Thyroid gland (tissue), 4 donors: ENCODE data around the gene KRTAP4-7. TPM values are rescaled to one million over a fixed set of nuclear protein-coding genes. Genes with fewer than 3 reads are reported as not detected.
"Not testable (repeated sequence)": the region's sequence is repeated elsewhere in the genome, so short reads cannot be mapped to it uniquely, and the experiment has no call there.

ENCODE experiments used
- DNase-seq, 2 donors: peaks; one replicate each; pipeline ENCODE4 v3.0.0-alpha.2; 2019
- H3K27ac ChIP-seq, 3 donors: fragments of 200-600 bp; sonication (generic); 1 replicate in 2 of 3; 2 replicates in 1 of 3; pipeline ENCODE4 v1.5.1; 2016 to 2019; ENCODE audit warnings: mild to moderate bottlenecking in 1 of 3, moderate library complexity in 1 of 3
- H3K27me3 ChIP-seq: fragments of 200-600 bp; sonication (generic); one replicate; pipeline ENCODE4 v1.5.1; 2019
- H3K36me3 ChIP-seq, 2 donors: fragments of 200-600 bp; sonication (generic); one replicate each; pipeline ENCODE4 v1.5.1; 2016 to 2019
- H3K4me1 ChIP-seq, 2 donors: fragments of 200-600 bp; sonication (generic); one replicate each; pipeline ENCODE4 v1.5.1; 2017 to 2019
- H3K4me3 ChIP-seq, 3 donors: fragments of 200-600 bp; sonication (generic); replicated peaks in 1 of 3; 1 replicate in 2 of 3; 2 replicates in 1 of 3; pipeline ENCODE4 v1.5.1; 2016; ENCODE audit warnings: mild to moderate bottlenecking in 1 of 3
- H3K9me3 ChIP-seq: fragments of 200-600 bp; sonication (generic); one replicate; pipeline ENCODE4 v1.5.1; 2017
- CTCF ChIP-seq, 6 experiments: fragments of 200-600 bp in 3 of 6; fragments of 450-650 bp in 3 of 6; sonication (generic) in 3 of 6; IDR thresholded peaks; one replicate each; pipeline ENCODE4 v1.5.1; 2016 to 2019; ENCODE audit warnings: antibody characterized with exemption in 6 of 6, mild to moderate bottlenecking in 2 of 6, inconsistent platforms in 1 of 6, moderate library complexity in 1 of 6
- POLR2A ChIP-seq, 2 donors: fragments of 450-650 bp; IDR thresholded peaks; one replicate each; pipeline ENCODE4 v1.6.1; 2017; ENCODE audit warnings: antibody characterized with exemption in 2 of 2, mild to moderate bottlenecking in 2 of 2, moderate library complexity in 1 of 2
- WGBS, 2 donors: methylation state at CpG; one replicate each; pipeline ENCODE4 v1.1.5; 2017; 5-methylcytosine and 5-hydroxymethylcytosine counted together
- intact Hi-C: fragments of 100-400 bp; cut with DNase I; formaldehyde crosslinking; loops from one replicate; pipeline ENCODE4 v1.15.1; 2023
- total RNA-seq, 4 donors: library from RNA; depleted of rRNA; stranded (reverse); fragments of >200 nt; gene quantifications; one replicate each; pipeline ENCODE4 v1.2.3, GENCODE V29; 2016

The KRTAP4-7 gene
- total RNA-seq, 4 donors from 2014 or later: not detected

GRCh38 chr17:41107941-41108450, 24.0 kb downstream of the KRTAP4-7 start:
- Histone ChIP-seq H3K27ac (no peak overlapping the region), H3K4me3 (no peak overlapping the region), H3K36me3 (no peaks in the 10 kb centered on the region), H3K27me3 (no peaks in the 10 kb centered on the region), H3K4me1 (no peaks in the 10 kb centered on the region), H3K9me3 (no peaks in the 10 kb centered on the region)
- no peak for DNase-seq
- 74 to 82% methylated on average over 1 of the region's 1 CpG for WGBS, 2 donors
- intact Hi-C loops: no loop called here
- TF ChIP-seq POLR2A (IDR thresholded peaks at IDR 0.05) (no peak), CTCF (IDR thresholded peaks at IDR 0.05) (no peak)

DNA sequence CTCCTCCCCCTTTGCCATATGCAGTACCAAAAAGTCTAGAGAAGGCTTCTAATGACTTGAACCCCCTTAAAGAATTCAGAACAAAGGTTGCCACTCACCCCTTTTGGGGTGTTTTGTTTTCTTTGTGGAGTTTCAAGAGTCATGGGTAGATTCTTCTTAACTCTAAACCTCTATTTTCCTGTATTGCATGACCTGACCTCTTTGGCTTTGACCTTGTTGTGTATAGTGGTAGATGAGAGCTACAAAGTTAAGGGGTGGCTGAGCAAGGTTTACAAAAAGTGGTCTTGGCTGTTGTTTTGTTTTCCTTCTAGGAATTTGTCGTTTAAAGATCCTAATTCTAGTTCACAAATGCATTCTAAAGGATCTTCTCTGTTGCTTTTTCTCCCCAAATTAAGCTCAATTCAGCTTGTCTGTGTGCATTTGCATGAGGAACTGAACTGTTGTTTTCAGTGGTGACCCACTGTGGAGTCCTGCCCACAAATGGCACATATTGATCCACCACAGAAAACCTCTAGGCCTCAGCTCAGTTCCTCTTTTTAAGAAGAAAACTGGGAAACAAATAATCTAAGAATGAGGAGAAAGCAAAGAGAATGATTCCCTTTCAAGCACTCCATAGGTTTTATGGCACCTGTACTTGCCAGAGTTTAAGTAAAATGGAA, 24.9 kb downstream of the KRTAP4-7 start:
- H3K4me3 ChIP-seq, H3K27me3 ChIP-seq, H3K4me1 ChIP-seq, DNase-seq, intact Hi-C loops, H3K36me3 ChIP-seq, H3K27ac ChIP-seq, H3K9me3 ChIP-seq: not testable (repeated sequence)
- WGBS, 2 donors: 0 to 13% methylated on average over 1 of the region's 1 CpG

DNA sequence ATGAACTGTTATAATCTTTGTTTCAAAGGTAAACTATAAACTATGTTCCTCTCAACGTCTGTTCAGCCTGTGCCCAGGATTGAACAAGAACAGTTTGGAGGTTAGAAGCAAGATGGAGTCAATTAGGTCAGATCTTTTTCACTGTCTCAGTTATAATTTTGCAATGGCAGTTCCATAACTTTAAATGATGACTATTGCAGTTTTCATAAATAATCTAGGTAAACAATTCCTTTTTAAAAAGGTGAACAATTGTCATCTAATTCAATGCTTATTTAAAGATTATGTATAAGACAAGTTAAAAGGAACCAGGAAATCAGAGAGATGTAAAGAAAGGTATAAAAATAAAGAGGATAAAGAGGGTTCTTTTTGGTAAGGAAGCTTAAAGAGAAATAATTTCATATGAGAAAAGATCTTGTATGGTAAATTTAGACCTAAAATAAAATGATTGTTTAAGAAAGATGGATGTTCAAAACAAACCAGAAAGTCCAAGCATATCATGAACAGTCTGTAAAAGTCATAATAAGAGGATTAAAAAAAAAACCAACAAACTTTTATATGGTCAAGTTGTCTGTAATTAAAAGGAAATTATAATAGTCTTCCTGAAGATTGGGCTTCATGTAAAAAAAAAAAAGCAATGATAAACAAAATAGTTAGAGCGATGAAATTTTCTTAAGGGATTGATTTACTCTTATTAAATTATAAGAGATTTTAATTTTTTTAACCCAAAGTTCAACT, 27.4 kb downstream of the KRTAP4-7 start:
- intact Hi-C loops: no loop called here
- Histone ChIP-seq H3K27ac (no peak overlapping the region), H3K36me3 (no peaks in the 10 kb centered on the region), H3K9me3 (no peaks in the 10 kb centered on the region), H3K27me3 (no peaks in the 10 kb centered on the region), H3K4me1 (no peaks in the 10 kb centered on the region), H3K4me3 (no peak overlapping the region)
- TF ChIP-seq POLR2A (IDR thresholded peaks at IDR 0.05) (no peak), CTCF (IDR thresholded peaks at IDR 0.05) (no peak)
- no peak for DNase-seq
- 82 to 84% methylated on average over 2 of the region's 2 CpGs for WGBS, 2 donors

- intact Hi-C loops: no loop called here
- no peak for TF ChIP-seq POLR2A (IDR thresholded peaks at IDR 0.05)
- no peak for TF ChIP-seq CTCF (IDR thresholded peaks at IDR 0.05)
- H3K4me1 ChIP-seq: no peaks in the 10 kb centered on the region
- no peaks in the 10 kb centered on the region for H3K27me3 ChIP-seq
- WGBS, 2 donors: 62 to 69% methylated on average over 5 of the region's 5 CpGs
- DNase-seq: no peak
- no peaks in the 10 kb centered on the region for H3K36me3 ChIP-seq
- H3K4me3 ChIP-seq: no peak overlapping the region
- H3K9me3 ChIP-seq: no peaks in the 10 kb centered on the region
- H3K27ac ChIP-seq: no peak overlapping the region
Observed at GRCh38 chr17:41116297-41116696, 32.3 kb downstream of the KRTAP4-7 start.

- H3K9me3 ChIP-seq, intact Hi-C loops, H3K27ac ChIP-seq, H3K36me3 ChIP-seq, H3K4me3 ChIP-seq, H3K4me1 ChIP-seq, DNase-seq, H3K27me3 ChIP-seq: not testable (repeated sequence)
- 75 to 95% methylated on average over 7 to 8 of the region's 10 CpGs for WGBS, 2 donors
Observed at GRCh38 chr17:41117846-41118386, 34.0 kb downstream of the KRTAP4-7 start, which contains the start of gene KRTAP4-11. TSS of gene KRTAP4-11 (minus strand) at chr17:41118373. CDS start at chr17:41118315, 58 bp downstream.

GRCh38 chr17:41118721-41119120, 34.8 kb downstream of the KRTAP4-7 start:
- TF ChIP-seq POLR2A (IDR thresholded peaks at IDR 0.05) (no peak), CTCF (IDR thresholded peaks at IDR 0.05) (no peak)
- Histone ChIP-seq H3K4me3 (no peak overlapping the region), H3K27ac (no peak overlapping the region), H3K4me1 (no peaks in the 10 kb centered on the region), H3K36me3 (no peaks in the 10 kb centered on the region), H3K9me3 (no peaks in the 10 kb centered on the region), H3K27me3 (no peaks in the 10 kb centered on the region)
- no peak for DNase-seq
- WGBS, 2 donors: 86 to 91% methylated on average over 4 of the region's 4 CpGs
- intact Hi-C loops: no loop called here

GRCh38 chr17:41119696-41120690, 36.0 kb downstream of the KRTAP4-7 start:
- 68% methylated on average over 11 of the region's 11 CpGs for WGBS, 2 donors
- H3K4me3 ChIP-seq, H3K27ac ChIP-seq, H3K36me3 ChIP-seq, H3K9me3 ChIP-seq, intact Hi-C loops, H3K27me3 ChIP-seq, H3K4me1 ChIP-seq, DNase-seq: not testable (repeated sequence)
